ENCODE data around the gene PLBD1. TPM values are rescaled to one million over a fixed set of nuclear protein-coding genes. Genes with fewer than 3 reads are reported as not detected.
A peak's percentile ranks its signal among the peaks of the same experiment; 100 is the strongest.

PLBD1 gene
- polyA plus RNA-seq, 3 donors: 40.7 to 50.1 (median 46.6) TPM

DNA sequence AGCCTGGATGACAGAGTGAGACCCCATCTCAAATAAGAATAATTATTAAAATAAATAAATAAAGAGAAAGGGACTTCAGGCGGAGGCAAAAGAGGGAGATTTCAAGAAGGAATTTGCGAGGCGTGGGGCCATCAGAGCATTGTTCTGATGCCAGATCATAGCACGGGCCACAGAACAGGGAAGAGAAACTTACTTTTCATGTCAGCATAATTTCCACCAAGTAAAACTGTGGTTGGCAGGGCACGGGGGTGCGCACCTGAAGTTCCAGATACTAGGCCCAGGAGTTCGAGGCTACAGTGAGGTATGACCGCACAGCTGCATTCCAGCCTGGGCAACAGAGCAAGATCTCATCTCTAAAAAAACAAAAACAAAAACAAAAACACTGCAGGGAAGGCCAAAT is 11.0 kb upstream of the PLBD1 start:
- DNase-seq (ENCODE audit: extremely low read depth in 1 of 11, low read depth in 9 of 11, low spot score in 4 of 11): no peak

- DNase-seq (ENCODE audit: extremely low read depth in 1 of 11, low read depth in 9 of 11, low spot score in 4 of 11): no peak
These were observed 9.7 kb upstream of the PLBD1 start for GRCh38 chr12:14577344-14577743.

- DNase-seq (ENCODE audit: extremely low read depth in 1 of 11, low read depth in 9 of 11, low spot score in 4 of 11): no peak
These were observed 9.2 kb upstream of the PLBD1 start for GRCh38 chr12:14576896-14577295.

DNA sequence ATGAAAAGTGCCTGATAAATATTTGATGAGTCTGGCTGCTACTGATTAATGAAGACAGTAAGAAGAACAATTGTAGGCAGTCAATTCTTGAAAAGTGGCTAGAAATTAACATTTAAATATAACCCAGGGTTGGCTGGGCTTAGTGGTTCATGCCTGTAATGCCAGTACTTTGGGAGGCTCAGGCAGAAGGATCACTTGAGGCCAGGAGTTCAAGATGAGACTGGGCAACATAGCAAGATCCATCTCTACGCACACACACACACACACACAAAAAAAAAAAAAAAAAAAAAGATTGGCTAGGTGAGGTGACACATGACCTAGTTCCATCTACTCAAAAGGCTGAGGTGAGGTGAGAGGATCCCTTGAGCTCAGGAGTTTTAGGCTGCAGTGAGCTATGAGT is 7.9 kb upstream of the PLBD1 start:
- DNase-seq (ENCODE audit: extremely low read depth in 1 of 11, low read depth in 9 of 11, low spot score in 4 of 11): no peak

DNA sequence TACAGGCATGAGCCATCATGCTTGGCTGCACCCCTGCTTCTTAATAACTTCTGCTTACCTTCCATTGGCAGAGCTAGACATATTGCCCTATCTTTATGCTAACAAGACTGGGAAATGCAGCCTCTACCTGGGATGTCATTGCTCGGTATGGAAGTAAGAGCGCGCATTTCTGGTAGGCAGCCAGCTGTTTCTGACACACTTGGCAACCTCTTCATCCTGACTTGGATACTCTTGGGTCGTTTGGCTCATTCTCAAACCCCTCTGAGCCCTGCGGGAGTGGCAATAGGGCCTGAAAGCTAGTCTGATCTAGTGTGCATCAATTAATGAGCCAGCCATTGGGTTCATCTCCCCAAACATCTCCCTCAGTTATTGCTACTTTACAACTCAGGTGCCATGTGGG is 5.4 kb upstream of the PLBD1 start:
- no peak for DNase-seq (ENCODE audit: extremely low read depth in 1 of 11, low read depth in 9 of 11, low spot score in 4 of 11)

DNA sequence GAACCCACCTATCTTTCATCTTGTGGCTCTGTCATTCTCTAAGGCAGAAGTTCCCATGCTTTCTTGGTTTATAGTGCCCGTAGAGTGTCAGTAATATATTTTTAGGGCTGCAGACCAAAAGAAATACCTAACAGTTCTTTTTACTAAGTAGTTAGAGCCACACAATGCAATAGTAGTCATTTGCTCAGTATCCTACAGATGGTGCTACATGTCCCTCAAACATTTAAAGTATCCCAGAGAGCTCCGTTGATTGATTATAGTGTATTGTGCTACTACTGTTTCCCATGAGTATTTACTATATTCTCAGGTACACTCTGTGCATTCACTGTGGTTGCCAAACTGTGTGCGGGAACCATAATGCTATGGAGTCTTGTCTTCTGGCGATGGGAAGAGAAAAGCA is 4.7 kb upstream of the PLBD1 start:
- DNase-seq (ENCODE audit: extremely low read depth in 1 of 11, low read depth in 9 of 11, low spot score in 4 of 11): no peak

GRCh38 chr12:14571779-14572178 is 4.1 kb upstream of the PLBD1 start:
- DNase-seq (ENCODE audit: extremely low read depth in 1 of 11, low read depth in 9 of 11, low spot score in 4 of 11): no peak

DNA sequence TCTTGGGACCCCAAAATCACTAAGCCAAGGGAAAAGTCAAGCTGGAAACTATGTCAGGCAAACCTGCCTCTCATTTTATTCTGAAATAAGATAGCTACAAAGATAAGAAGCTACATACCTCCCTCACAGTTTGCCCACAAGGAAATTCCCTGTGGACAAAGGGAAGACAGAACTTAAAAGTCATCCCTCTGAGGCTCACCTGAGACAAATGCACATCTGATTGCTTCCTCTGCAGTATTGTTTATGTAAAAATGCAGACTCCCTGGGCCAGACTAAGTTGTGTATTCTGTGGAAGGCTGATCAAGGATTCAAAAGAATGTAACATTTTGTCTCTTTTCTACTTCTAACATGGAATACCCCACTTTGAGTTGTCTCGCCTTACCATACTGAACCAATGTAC is 2.5 kb upstream of the PLBD1 start:
- no peak for DNase-seq (ENCODE audit: extremely low read depth in 1 of 11, low read depth in 9 of 11, low spot score in 4 of 11)

- no peak for DNase-seq (ENCODE audit: extremely low read depth in 1 of 11, low read depth in 9 of 11, low spot score in 4 of 11)
These were observed 3.2 kb downstream of the PLBD1 start for GRCh38 chr12:14564336-14564959.

GRCh38 chr12:14563046-14563445 is 4.6 kb downstream of the PLBD1 start:
- DNase-seq (ENCODE audit: extremely low read depth in 1 of 11, low read depth in 9 of 11, low spot score in 4 of 11): no peak

DNA sequence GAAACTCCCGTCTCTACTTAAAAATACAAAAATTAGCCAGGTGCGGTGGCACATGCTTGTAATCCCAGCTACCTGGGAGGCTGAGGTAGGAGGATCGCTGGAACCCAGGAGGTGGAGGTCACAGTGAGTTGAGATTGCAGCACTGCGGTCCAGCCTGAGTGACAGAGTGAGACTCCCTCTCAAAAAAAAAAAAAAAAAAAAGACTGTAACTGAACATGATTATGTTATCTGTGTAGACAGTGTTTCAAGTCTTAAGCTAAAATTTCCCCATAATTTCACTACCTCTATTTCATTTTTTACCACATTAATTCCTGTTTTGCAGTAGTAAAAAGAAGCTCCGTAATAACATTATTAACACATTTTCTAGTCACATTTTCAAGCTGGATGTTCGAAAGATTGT is 5.4 kb downstream of the PLBD1 start:
- DNase-seq (ENCODE audit: extremely low read depth in 1 of 11, low read depth in 9 of 11, low spot score in 4 of 11): no peak

DNA sequence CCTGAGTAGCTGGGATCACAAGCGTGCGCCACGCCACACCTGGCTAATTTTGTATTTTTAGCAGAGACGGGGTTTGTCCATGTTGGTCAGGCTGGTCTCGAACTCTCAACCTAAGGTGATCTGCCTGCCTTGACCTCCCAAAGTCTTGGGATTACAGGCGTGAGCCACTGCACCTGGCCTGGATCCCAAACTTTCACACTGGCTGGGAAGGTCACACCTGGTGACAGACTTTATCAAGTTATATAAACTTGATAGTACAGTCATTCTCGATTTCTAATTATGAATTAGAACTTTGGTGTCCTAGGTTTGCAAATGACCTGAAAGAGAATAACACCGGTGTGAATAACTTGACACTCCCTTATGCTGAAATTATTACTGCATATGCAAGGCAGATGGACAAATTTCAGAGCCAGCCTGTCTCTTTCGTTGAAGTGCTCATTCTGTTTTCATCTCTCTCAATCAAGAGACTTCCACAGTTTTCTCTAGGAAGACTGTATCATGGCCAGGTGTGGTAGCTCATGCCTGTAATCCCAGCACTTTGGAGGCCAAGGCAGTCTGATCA is 5.9 kb downstream of the PLBD1 start:
- no peak for DNase-seq (ENCODE audit: extremely low read depth in 1 of 11, low read depth in 9 of 11, low spot score in 4 of 11)

DNA sequence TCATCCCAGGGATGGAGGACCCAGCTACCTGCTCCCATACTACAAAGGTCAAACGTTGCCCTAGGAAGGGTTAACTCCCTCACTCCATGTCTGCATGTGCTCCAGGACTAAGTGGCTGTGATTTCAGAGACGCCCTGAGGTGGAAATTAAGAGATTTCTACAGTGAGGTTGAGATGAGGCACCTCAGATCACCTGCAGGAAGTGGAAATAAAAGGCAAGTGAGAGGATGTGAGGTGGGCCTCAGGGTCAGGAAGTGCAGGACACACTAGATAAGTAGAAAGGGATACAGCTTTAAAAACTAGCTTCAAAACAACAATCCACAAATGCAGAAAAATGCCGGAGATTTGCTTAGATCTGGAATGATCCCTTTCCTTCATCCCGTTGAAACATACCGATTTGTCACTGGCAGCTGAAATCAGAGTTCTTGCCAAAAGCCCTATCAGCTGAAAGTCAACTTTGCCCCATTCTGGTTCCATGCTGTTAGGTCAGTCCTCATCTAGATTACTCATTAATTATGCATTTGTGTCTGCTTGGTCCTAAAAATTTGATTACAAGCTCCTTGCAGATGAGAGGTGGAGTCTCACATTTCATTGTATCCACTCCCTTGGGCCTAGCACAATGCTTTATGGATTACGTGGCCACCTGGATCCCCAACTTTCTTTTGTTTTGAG is 6.6 kb downstream of the PLBD1 start:
- no peak for DNase-seq (ENCODE audit: extremely low read depth in 1 of 11, low read depth in 9 of 11, low spot score in 4 of 11)

DNA sequence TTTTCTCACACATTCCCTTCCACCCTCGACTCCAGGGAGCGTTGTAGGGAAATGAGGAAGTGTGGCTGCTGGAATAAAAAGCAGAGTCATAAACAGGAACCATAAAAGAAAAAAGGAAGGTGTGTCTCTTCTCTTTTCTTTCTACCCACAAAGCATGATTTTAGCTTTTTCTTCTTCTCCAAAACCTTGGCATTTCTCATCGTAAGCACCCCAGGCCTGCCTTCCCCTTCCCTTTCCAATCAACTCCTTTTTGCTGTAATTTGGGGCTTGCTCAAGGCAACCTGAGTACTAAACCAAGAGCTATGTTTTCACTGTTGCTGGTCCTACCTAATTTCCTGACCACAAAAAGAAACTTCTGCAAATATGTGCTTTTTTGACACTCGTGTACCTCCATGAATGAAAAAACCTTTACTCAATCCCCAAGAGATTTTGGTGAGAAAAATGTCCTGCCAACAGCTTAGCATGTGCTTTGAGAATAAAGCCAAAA is 9.2 kb downstream of the PLBD1 start:
- DNase-seq (ENCODE audit: extremely low read depth in 1 of 11, low read depth in 9 of 11, low spot score in 4 of 11): no peak

- DNase-seq (ENCODE audit: extremely low read depth in 1 of 11, low read depth in 9 of 11, low spot score in 4 of 11): no peak
These were observed 9.7 kb downstream of the PLBD1 start for GRCh38 chr12:14557966-14558365.

DNA sequence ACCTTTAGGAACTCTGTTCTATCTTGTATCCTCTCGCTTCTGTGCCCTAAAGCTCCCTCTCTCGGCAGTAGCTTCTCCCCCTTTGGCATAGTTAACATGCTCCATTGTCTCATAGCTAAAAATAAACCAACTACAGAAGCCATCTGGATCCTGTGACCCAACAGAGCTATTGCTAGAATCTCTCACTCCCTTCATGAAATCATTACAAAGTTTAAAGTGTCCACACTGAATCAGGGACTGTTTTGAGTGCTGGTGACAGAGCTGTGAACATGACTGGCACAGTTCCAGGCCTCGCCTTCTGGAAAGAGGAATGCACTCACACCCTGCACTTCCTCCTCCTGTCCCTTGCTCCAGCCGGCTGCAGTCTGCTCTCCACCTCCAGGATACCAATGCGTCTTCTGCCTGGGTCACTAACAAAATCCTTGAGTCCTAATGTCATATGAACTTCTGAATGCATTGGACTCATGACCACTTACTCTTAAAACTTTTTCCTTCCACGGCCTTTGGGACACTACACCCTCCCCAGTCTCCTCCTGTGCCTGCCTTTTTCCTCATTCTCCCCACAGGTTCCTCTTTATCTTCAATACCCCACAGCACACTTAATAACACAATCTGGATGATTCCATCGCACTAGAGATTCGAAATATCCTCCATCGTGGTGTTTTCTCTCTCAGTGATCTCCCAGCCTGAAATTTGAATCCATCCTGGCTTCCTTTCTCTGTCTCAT is 13.2 kb downstream of the PLBD1 start:
- peak in 9 of 11 donors; percentile 45 to 79 (median 59) for DNase-seq (ENCODE audit: extremely low read depth in 1 of 11, low read depth in 9 of 11, low spot score in 4 of 11)

DNA sequence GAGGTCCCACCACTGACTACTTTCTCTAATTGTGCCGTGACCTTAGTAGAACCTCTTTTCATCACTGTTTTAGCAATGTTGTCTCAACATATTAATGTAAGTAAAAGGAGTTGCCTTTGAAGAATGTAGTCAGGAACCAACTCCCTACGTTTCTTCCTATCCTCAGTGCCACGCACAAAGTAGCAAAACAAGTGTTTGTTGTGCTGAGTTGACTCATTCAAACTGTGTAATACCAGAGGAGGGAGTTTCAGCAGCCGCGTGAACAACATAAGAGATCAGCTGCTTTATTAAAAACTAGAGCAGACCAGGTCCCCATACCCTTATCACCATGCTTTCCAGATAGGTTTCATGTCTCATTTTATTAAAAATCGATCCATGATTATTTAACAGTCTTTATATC is 19.1 kb downstream of the PLBD1 start:
- DNase-seq (ENCODE audit: extremely low read depth in 1 of 11, low read depth in 9 of 11, low spot score in 4 of 11): peak in 1 of 11 donors; percentile 21

DNA sequence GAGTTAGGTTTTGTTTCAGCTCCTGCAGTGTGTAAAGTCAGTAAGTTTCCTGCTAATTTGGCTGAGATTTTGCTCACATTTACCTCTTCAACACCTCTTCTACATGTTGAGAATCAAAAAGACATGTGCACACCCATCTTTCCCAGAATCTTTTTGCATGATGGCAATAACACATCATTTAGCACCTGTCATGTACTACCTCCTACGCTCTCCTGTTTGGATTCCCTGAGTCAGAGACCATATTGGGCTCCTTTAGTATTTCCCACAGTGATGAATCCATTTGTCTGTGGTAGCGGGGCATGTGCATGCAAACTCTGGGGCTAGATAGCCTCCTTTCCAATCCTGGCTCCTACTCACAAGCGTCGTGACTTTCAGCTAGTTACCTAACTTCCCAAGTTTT is 20.1 kb downstream of the PLBD1 start:
- no peak for DNase-seq (ENCODE audit: extremely low read depth in 1 of 11, low read depth in 9 of 11, low spot score in 4 of 11)

DNA sequence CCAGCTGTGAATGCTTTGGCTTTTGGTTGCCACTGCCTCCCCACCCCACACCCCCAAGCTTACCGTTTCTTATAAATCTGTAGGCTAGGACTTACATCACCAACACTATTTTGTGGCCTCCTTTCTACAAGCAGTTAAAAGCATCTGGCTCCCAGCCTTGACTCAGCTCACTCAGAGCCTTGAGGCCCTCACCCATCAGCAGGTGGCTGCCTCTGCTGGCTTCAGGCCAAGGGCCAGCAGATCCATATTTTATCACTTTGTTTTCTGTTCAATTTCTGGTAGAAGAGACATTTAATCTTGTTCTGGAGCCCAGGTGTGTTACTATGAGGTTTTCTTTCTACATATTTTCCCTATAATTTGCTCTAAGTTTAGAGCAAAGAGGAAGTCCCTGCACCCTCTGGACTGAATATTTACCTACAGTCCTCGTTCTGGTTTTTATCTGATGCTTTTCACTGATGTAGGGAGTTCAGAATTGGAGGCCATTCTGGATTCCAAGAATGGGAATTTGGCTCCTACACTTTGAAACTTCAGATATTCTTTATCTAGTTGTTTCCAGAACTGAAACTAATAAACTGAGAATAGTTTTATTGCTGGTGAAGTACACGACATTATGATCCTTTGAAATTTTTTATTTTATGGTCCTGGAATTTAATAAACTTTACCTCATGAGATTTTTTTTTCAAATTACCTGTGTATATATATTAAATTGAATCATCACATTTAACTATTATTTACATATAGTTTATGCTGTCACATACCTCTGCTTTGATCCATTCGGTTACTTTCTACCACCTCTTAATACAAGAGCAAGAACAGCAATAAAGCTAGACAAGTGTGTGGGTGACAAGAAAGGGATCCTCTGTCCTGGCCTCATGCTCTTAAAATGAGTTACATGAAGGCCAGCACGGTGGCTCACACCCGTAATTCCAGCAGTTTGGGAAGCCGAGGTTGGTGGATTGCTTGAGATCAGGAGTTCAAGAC is 22.2 kb downstream of the PLBD1 start:
- DNase-seq (ENCODE audit: extremely low read depth in 1 of 11, low read depth in 9 of 11, low spot score in 4 of 11): no peak
